ENCODE data around the gene HSD17B12. TPM values are rescaled to one million over a fixed set of nuclear protein-coding genes. Genes with fewer than 3 reads are reported as not detected.

HSD17B12 gene
- total and polyA plus RNA-seq, 2 of the 13 experiments (the other 11 are each of a cell fraction or from before 2014, with no cell fraction given), result 50.3 to 117 TPM

DNA sequence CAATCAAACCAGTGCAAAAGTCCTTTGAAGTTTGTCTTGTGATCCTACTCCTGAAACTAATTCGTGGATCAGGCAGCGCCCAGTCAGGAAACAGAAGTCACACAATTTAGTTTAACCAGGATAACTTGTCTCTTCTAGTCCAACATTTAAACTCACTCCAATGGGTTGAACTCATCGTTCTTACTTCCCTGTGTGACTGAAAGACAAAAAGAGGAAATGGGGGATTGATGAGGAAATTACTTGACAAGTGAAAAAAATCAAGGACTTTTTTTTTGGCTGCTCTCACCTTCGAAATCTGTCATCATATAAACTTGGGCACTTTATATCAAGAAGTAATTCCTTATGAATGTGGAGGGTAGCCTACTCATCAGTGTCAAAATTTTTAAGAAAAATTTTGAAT, 78.4 kb downstream of the HSD17B12 start:
- H3K79me2 ChIP-seq (ENCODE audit: insufficient read depth, low read length), result no peaks in the 10 kb centered on the region
- FAIRE-seq (no peak), ATAC-seq (no peak), DNase-seq (ENCODE audit: low spot score) (no peak)
- in situ Hi-C loops (cut with HindIII; ENCODE audit: extremely low pct_ligation_motif_present, low pct_unique_long_range_greater_than_20kb) (no loop called here), intact Hi-C loops (cut with micrococcal nuclease; ENCODE audit: unreplicated experiment) (no loop called here)
- no peak overlapping the region for H3K4me3 ChIP-seq (replicated peaks in 1 of 3; ENCODE audit: insufficient read depth in 1 of 3, low read depth in 2 of 3, low read length in 3 of 3)
- no peak overlapping the region for H3K4me2 ChIP-seq (ENCODE audit: low read depth, low read length)
- H3K9me3 ChIP-seq (ENCODE audit: low read length), result no peaks in the 10 kb centered on the region
- no TSS peak for BruUV-seq (replicated peaks)
- H3K4me1 ChIP-seq (ENCODE audit: insufficient read depth, low read length), result no peaks in the 10 kb centered on the region
- no peaks in the 10 kb centered on the region for H4K20me1 ChIP-seq (ENCODE audit: insufficient read depth, low read length)
- ChIA-PET POLR2A (interaction anchor here (1.4 kb wide), 1 partner anchor 79 kb away, joined by 3 read pairs; the partner anchor contains the start of gene HSD17B12), CTCF (ENCODE audit: low intra/inter-chr PET ratio, low total read pairs) (no interaction called here)
- H3K27ac ChIP-seq (ENCODE audit: extremely low read length, insufficient read depth, low read length), result no peak overlapping the region
- TF ChIP-seq ATM (IDR thresholded peaks at IDR 0.05; ENCODE audit: borderline replicate concordance) (no peak), ARNT2 (CRISPR knock-in tag; IDR thresholded peaks at IDR 0.05; ENCODE audit: low read depth) (no peak), ZFAT (CRISPR knock-in tag; conservative IDR thresholded peaks at IDR 0.05) (no peak), ZNF660 (CRISPR knock-in tag; IDR thresholded peaks at IDR 0.05; ENCODE audit: borderline replicate concordance, low read depth) (no peak), CBFB (CRISPR knock-in tag; IDR thresholded peaks at IDR 0.05) (no peak)
- peaks cover 4 to 31% of the 10 kb centered on the region in 2 experiments; a peak in 3 of 5 replicates for H3K36me3 ChIP-seq (replicated peaks in 1 of 2; ENCODE audit: control insufficient read depth in 1 of 2, insufficient read depth in 2 of 2, low read length in 2 of 2)
- no peak overlapping the region for H2AFZ ChIP-seq (ENCODE audit: low read length)
- no peak overlapping the region for H3K9ac ChIP-seq (ENCODE audit: insufficient read depth, low read depth, low read length)
- H3K27me3 ChIP-seq (ENCODE audit: control insufficient read depth in 1 of 2, insufficient read depth in 2 of 2, low read length in 2 of 2), result no peaks in the 10 kb centered on the region
- 96% methylated on average over 4 of the region's 4 CpGs for WGBS (ENCODE audit: low lambda C conversion rate)

DNA sequence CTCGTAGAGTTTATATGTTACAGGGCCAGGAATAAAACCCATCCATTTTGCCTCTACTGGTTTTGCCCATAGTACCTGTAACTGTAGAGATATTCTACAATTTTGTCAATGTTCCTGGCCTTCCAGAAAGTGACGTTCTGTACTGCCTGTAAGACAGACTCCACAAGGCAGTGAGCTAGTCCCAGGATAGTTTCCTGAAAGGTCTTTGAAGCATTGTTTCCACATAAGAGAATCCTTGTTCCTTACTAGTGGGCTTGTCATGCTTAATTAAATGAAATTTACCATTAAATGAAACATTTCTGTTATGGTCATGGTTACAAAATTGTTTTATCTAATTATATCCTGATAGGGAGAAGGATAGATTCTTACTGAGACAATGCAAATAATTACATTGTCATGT, 80.4 kb downstream of the HSD17B12 start:
- in situ Hi-C loops (cut with HindIII; ENCODE audit: extremely low pct_ligation_motif_present, low pct_unique_long_range_greater_than_20kb) (no loop called here), intact Hi-C loops (cut with micrococcal nuclease; ENCODE audit: unreplicated experiment) (no loop called here)
- Histone ChIP-seq H4K20me1 (ENCODE audit: insufficient read depth, low read length) (no peaks in the 10 kb centered on the region), H3K27ac (ENCODE audit: extremely low read length, insufficient read depth, low read length) (no peak overlapping the region), H3K9me3 (ENCODE audit: low read length) (no peaks in the 10 kb centered on the region), H2AFZ (ENCODE audit: low read length) (no peak overlapping the region), H3K36me3 (replicated peaks in 1 of 2; ENCODE audit: control insufficient read depth in 1 of 2, insufficient read depth in 2 of 2, low read length in 2 of 2) (peaks cover 4 to 16% of the 10 kb centered on the region in 2 experiments; a peak in 3 of 5 replicates), H3K9ac (ENCODE audit: insufficient read depth, low read depth, low read length) (no peak overlapping the region), H3K4me1 (ENCODE audit: insufficient read depth, low read length) (no peaks in the 10 kb centered on the region), H3K4me3 (replicated peaks in 1 of 3; ENCODE audit: insufficient read depth in 1 of 3, low read depth in 2 of 3, low read length in 3 of 3) (no peak overlapping the region), H3K4me2 (ENCODE audit: low read depth, low read length) (no peak overlapping the region), H3K27me3 (ENCODE audit: control insufficient read depth in 1 of 2, insufficient read depth in 2 of 2, low read length in 2 of 2) (no peaks in the 10 kb centered on the region), H3K79me2 (ENCODE audit: insufficient read depth, low read length) (no peaks in the 10 kb centered on the region)
- WGBS (ENCODE audit: low lambda C conversion rate), result 100% methylated on average over 2 of the region's 2 CpGs
- POLR2A ChIA-PET, result no interaction called here
- BruUV-seq (replicated peaks), result no TSS peak
- DNase-seq (ENCODE audit: low spot score), result no peak
- TF ChIP-seq ZNF235 (CRISPR knock-in tag; IDR thresholded peaks at IDR 0.05; ENCODE audit: borderline replicate concordance) (no peak), ZNF749 (CRISPR knock-in tag; IDR thresholded peaks at IDR 0.05; ENCODE audit: borderline replicate concordance) (no peak), SP4 (CRISPR knock-in tag; IDR thresholded peaks at IDR 0.05) (no peak), PHF5A (CRISPR knock-in tag; IDR thresholded peaks at IDR 0.05; ENCODE audit: low read depth, unreplicated experiment) (no peak), FOSL1 (CRISPR knock-in tag; IDR thresholded peaks at IDR 0.05; ENCODE audit: borderline replicate concordance) (no peak), ZC3H4 (CRISPR knock-in tag; IDR thresholded peaks at IDR 0.05; ENCODE audit: borderline replicate concordance) (no peak), BHLHE40 (IDR thresholded peaks at IDR 0.05; ENCODE audit: low read length) (no peak), EHMT2 (IDR thresholded peaks at IDR 0.05; ENCODE audit: borderline replicate concordance, low read depth, low read length) (no peak)
- TF ChIP-seq, protein P1, sequence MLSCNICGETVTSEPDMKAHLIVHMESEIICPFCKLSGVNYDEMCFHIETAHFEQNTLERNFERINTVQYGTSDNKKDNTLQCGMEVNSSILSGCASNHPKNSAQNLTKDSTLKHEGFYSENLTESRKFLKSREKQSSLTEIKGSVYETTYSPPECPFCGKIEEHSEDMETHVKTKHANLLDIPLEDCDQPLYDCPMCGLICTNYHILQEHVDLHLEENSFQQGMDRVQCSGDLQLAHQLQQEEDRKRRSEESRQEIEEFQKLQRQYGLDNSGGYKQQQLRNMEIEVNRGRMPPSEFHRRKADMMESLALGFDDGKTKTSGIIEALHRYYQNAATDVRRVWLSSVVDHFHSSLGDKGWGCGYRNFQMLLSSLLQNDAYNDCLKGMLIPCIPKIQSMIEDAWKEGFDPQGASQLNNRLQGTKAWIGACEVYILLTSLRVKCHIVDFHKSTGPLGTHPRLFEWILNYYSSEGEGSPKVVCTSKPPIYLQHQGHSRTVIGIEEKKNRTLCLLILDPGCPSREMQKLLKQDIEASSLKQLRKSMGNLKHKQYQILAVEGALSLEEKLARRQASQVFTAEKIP (CRISPR knock-in tag; IDR thresholded peaks at IDR 0.05; ENCODE audit: borderline replicate concordance), result no peak
- TF ChIP-seq, protein P2, sequence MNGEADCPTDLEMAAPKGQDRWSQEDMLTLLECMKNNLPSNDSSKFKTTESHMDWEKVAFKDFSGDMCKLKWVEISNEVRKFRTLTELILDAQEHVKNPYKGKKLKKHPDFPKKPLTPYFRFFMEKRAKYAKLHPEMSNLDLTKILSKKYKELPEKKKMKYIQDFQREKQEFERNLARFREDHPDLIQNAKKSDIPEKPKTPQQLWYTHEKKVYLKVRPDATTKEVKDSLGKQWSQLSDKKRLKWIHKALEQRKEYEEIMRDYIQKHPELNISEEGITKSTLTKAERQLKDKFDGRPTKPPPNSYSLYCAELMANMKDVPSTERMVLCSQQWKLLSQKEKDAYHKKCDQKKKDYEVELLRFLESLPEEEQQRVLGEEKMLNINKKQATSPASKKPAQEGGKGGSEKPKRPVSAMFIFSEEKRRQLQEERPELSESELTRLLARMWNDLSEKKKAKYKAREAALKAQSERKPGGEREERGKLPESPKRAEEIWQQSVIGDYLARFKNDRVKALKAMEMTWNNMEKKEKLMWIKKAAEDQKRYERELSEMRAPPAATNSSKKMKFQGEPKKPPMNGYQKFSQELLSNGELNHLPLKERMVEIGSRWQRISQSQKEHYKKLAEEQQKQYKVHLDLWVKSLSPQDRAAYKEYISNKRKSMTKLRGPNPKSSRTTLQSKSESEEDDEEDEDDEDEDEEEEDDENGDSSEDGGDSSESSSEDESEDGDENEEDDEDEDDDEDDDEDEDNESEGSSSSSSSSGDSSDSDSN (CRISPR knock-in tag; IDR thresholded peaks at IDR 0.05), result no peak
- CTCF ChIA-PET (ENCODE audit: low intra/inter-chr PET ratio, low total read pairs), result no interaction called here
- no peak for ATAC-seq
- no peak for FAIRE-seq
